ENCODE measurements around the gene AMTN.
"Not testable (repeated sequence)": the region's sequence is repeated elsewhere in the genome, so short reads cannot be mapped to it uniquely, and the experiment has no call there.

The AMTN gene, protein sequence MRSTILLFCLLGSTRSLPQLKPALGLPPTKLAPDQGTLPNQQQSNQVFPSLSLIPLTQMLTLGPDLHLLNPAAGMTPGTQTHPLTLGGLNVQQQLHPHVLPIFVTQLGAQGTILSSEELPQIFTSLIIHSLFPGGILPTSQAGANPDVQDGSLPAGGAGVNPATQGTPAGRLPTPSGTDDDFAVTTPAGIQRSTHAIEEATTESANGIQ

DNA sequence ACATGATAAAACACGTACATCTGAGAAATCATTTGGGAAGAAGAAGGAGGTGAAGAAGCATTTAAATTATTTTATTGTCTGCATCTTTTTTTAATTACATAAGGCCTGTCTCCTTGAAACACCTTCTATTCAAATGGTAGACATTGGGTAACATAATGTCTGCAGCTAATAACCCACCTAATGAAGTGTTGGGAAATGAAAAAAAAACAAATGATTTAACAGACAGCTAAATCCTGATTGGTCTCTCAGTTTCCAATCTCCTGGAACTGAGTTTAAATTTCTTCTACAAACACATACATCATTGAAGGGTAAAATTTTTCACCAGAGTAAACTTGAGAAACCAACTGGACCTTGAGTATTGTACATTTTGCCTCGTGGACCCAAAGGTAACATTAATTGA, at the start of gene AMTN:
AMTN (plus strand) TSS at position 301 of the 400 bp plus-strand sequence. CDS start 209 bp downstream, outside the sequence.
- DNase-seq: no peak

DNA sequence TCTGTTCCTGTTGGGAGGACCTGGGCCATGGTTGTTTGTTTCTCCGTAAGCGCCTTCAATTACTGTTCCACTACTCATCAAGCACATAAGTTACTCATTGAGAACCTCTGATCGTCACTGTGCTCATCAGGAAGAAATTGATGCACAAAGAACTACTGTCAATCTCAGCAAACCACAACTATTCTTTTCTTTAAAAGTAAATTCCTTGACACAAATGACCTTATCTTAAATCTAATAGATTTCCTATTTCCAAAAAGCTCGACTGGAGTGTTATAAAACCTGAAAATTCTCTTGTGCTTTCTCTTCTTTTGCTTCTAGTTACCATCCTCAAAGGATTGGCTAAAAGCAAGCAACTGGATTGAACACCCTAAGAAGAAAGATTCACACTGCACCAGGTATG, 46.5 kb upstream of the AMTN start, which contains the start of gene MUC7:
MUC7 (plus strand) TSS at position 301 of the 400 bp plus-strand sequence. CDS start 1,825 bp downstream, outside the sequence.
- DNase-seq: no peak

GRCh38 chr4:70473679-70474078, 44.7 kb upstream of the AMTN start:
- DNase-seq: no peak

DNA sequence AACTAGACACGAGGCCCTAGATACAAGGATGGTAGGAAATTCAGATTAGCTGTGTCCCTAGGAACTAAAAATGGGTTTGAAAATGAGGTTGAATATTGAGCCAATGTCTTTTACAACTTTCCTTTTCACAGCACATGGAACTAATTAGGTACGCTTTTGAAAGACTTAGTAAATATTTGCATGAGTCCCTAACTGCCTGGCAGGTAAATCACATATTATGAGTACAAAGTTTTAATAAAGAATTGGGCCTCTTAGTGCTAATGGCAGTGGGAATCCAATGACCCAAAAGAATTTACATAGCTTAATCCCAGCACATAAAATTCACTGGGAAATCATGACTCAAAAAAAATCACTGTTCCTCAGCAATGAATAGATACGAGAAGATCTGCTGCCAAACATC, 29.6 kb upstream of the AMTN start:
- DNase-seq: no peak

DNA sequence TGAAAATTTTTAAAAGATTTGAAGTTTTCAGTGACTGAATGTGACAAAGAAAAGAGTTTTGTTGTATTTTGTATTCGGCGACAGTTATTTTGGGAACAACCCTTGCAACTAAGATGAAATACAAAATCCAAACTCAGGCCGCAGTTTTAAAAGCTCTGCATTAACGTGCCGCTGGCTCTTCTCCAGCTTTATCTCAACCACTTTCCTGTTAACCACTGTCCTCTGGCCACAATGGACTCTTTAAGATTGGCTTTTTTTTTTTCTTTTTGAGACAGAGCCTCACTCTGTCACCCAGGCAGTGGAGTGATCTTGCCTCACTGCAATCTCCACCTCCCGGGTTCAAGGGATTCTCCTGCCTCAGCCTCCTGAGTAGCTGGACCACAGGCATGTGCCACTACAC, 22.1 kb upstream of the AMTN start:
- no peak for DNase-seq

DNA sequence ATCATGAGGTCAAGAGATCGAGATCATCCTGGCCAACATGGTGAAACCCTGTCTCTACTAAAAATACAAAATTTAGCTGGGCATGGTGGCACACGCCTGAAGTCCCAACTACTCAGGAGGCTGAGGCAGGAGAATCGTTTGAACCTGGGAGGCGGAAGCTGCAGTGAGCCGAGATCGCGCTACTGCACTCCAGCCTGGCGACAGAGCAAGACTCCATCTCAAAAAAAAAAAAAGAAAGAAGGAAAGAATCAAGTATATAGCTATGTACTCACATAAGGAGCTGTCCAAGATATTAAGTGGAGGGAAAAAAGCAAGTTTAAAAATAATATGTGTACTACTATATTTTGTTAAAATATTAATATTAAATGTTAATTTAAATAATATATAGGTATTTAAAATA, 16.5 kb upstream of the AMTN start:
- not testable (repeated sequence) for DNase-seq

GRCh38 chr4:70504733-70505132, 13.6 kb upstream of the AMTN start:
- no peak for DNase-seq

DNA sequence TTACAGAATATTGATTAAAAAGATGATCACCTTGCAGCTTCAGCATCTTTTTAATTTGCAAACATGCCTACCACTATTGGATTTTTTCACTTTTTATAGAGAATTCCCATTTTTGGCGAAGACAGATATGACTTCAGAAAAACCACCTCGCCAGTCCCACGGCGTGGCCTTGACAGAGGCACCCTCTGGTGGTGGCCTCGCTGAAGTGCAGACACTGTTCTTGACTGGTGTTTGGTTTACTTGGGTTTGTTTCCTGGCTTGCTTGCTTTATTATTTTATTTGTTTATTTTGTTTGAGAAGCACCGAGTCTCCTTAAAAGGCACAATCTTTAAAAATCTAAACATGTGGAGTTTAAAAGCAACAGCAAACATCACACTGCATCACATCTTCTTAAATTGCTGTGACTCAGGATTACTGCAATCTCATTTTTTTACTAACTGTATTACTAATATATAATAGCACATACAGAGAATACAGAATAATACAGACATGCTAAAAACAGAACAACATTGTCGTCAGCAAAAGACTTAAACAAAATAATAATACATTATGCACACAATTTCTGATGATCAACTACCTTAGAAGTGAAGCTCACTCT, 13.1 kb upstream of the AMTN start:
- DNase-seq: peak in 45 of 56 donors; percentile 0 to 66 (median 18)

DNA sequence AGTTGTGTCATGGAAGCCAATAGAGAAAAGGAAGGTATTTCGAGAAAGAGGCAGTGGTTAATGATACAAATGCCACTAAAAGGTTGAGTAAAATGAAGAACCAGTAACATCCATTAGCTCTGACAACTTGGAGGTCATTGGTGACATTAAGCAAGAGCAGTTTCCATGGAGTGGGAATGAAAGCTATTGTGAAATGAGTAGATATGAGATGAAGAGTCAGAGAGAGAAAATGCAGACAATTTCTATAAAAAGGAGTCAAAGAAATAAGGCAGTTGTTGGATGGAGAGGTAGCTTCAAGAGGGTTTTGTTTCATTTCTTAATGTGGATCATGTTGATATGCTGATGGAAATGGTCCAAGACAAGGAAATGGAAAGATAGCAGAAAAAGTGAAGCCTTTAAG, 9.6 kb upstream of the AMTN start:
- DNase-seq: no peak

- no peak for DNase-seq
These were observed 7.0 kb upstream of the AMTN start for GRCh38 chr4:70511365-70511764.

DNA sequence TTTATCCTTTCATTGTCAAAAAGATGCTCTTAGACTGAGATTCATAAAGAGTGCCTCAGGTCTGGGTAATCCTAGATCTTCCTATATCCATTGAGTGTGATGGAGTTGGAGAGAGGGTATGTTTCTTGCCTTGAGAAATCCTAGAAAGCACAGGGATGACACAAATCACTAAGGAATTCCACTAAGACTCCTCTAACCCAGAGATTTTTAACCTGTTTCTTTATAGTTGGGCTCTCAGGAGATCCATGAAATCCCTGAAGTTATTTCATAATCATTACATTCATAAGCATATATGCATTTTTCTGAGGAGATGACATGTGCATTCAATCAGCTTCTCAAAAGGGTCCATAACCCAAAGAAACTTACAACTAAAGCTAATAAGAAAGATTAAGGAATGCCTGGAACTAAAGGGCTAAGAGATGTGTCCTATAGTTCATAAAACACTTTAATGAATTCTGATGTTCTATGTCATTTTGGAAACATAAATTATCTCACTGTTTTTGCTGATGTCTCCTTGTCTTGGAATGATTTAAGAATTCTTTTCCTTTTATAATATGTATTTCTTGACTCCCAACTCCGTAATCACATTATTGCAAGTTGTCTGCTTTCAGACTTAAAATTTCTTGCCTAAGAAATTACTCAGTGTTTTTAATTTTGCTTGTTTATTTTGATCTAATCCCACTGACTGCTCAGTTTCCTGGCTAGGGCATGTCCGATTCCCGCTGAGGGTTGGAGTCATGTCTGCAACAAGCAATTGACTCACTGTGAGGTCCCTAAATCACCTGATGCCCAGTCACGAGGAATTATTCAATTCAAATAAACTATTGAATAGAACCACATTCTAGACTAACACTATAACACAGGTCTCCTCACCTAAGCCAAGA, 2.8 kb upstream of the AMTN start:
- DNase-seq: no peak

DNA sequence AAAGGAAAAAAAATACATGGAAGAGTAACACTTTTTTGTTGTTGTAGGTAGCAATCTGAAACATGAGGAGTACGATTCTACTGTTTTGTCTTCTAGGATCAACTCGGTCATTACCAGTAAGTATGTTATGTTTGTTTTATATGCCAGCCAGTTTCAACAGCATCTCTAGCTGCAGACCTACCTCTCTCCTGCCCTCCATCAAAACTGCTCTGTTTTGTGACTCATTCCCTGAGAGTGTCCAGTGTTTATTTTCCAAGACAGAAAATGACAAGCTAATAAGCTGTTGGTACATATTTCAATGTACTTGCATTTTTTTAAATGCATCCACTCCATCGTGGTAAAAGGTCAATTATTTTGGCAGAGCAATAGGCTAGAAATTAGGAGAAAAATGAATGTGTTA, 347 bp downstream of the AMTN start:
- no peak for DNase-seq

DNA sequence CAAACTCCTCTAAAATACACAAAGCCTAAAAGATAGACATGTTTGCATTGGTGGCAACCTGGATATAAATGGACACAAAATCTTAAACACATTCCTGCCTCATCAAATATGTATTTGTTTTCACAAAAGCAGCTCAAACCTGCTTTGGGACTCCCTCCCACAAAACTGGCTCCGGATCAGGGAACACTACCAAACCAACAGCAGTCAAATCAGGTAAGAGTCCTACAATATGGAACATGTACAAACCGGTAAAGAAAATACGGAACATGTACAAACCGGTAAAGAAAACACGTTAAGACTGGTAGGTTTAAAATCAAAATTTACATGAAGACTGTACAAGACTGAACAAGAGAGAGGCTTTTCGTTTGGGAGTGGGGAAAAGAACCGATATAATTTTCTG, 4.3 kb downstream of the AMTN start:
- no peak for DNase-seq

DNA sequence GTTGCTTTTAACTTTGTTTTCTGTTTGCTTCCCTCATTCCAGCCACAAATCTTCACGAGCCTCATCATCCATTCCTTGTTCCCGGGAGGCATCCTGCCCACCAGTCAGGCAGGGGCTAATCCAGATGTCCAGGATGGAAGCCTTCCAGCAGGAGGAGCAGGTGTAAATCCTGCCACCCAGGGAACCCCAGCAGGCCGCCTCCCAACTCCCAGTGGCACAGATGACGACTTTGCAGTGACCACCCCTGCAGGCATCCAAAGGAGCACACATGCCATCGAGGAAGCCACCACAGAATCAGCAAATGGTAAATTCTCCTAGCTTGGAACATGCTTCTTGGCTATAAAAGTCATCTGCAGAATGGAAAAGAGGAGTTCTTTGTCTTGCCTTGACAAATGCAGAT, 12.6 kb downstream of the AMTN start:
- DNase-seq: no peak

GRCh38 chr4:70531981-70532380, 13.6 kb downstream of the AMTN start:
- no peak for DNase-seq

DNA sequence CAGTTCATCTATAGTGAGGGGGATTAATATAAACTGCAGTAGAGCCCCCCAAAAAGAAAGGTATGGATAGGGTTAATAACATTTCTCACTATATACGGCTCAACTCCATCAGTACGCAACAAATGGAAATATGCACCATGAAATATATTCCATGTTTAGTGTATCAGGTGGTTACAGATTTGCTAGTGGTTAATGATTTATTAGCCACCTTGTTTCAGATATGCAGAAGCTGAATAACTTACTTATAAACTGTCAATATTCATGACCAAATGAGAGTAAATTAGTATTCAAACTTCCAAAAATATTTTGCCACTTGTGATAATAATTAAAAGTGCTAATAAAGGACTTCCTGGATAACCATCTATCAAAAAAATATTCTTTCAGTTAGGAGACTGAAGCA, 14.8 kb downstream of the AMTN start:
- DNase-seq: no peak

DNA sequence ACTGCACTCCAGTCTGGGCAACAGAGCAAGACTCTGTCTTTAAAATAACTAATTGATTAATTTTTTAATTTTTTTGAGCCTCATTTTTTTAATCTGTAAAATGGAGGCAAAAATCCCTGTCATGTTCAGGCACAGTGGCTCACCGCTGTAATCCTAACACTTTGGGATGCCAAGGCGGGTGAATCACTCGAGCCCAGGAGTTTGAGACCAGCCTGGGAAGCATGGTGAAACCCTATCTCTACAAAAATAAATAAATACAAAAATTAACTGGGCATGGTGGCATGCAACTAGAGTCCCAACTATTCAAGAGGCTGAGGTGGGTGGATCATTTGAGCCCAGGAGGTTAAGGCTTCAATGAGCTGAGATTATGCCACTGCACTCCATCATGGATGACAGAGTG, 15.4 kb downstream of the AMTN start:
- no peak for DNase-seq

- DNase-seq: not testable (repeated sequence)
These were observed 16.5 kb downstream of the AMTN start for GRCh38 chr4:70534886-70535285.

DNA sequence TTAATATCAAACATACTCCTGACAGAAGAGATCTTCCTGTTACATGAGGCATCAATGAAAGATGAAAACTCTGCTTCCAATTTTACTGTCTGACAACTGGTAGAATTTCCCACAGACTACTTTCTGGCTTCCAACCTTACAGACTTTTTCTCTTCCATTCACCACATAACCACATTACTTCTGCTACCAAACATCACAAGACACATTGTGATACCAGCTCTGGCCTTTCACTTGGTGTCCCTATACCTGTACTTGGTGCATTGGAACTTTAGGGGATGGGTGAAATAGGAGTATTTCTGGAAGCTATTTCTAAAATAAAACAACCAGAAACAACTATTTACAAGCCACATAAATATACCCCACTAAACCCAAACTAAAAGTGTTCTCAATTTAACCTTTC, 20.5 kb downstream of the AMTN start:
- DNase-seq: no peak

DNA sequence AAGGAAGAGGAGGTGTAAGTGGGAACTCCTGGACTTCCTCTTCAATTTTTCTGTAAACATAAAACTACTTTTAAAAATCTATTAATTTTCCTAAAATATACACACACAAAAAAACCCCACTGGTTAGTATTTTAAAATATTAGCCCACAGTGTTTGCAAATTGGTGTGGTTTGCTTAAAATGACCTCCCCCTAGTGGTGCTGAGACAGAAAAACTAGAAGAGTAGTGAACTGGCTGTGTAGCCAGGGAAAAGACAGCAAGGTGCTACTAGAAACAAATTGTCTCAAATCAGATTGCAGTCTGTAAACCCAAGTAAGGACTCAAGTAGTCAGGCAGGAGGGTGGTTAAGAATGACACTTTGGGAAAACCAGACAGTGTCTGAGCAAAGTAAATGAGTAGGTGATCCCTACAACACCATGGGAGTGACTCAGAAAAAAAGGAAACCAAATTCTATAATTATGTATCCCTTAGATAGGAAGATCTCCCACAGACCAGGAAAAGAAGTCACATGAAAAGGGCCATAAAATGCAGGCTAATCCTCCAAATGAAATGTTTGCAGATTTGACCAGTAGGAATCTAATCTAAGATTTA, 26.0 kb downstream of the AMTN start:
- DNase-seq: no peak

GRCh38 chr4:70556856-70557255, 38.5 kb downstream of the AMTN start:
- no peak for DNase-seq

GRCh38 chr4:70559211-70559830, 41.0 kb downstream of the AMTN start:
- peak in 28 of 56 donors; percentile 0 to 59 (median 3) for DNase-seq

All from nucleus accumbens (tissue), 56 donors.